HCT116 (cell line): ENCODE data around the gene INSR. TPM values are rescaled to one million over a fixed set of nuclear protein-coding genes. Genes with fewer than 3 reads are reported as not detected.

Experiments
- ATAC-seq: fragments of 200-7000 bp; cut with Tn5 transposase; 2 replicates; pipeline ENCODE4 v1.9.1; 2020; ENCODE audit warnings: mild to moderate bottlenecking, moderate library complexity
- BruUV-seq: library from RNA; stranded (reverse); fragments of 400-500 nt; replicated peaks from 2 replicates; lab custom pipeline; 2021; lab: Mats Ljungman, UMichigan
- CTCF ChIA-PET: fragments of 300-600 bp; sonication (Branson Sonifier 250); formaldehyde crosslinking; loops from one replicate; lab custom pipeline; 2021; ENCODE audit warnings: antibody characterized with exemption; lab: Charles Lee
- POLR2A ChIA-PET: fragments of 300-600, 350-600 bp; sonication (Branson Sonifier 250); formaldehyde crosslinking; loops from one replicate; lab custom pipeline; 2021; ENCODE audit warnings: antibody characterized with exemption; lab: Charles Lee
- RAD21 ChIA-PET, 2 experiments: fragments of 300-600 bp; sonication (Branson Sonifier 250); formaldehyde crosslinking; loops; one replicate each; lab custom pipeline; 2023; ENCODE audit warnings: low total read pairs in 2 of 2; ENCODE audit not compliant: uncharacterized antibody in 2 of 2, unreplicated experiment in 2 of 2, low non-redundant PET in 1 of 2; lab: Charles Lee
- DNase-seq: peaks from one replicate; pipeline ENCODE4 v3.0.0-alpha.2; 2010; ENCODE audit warnings: low read depth, low spot score
- H2AFZ ChIP-seq: fragments of 200-600 bp; shearing (Covaris generic), sonication (generic); 2 replicates; pipeline ENCODE4 v1.6.1; 2017; ENCODE audit warnings: low read depth, mixed run types, mixed read lengths, antibody characterized with exemption, low read length; ENCODE audit not compliant: poor library complexity, severe bottlenecking
- H3K27ac ChIP-seq: 2 replicates; pipeline ENCODE4 v1.5.1; 2012; ENCODE audit warnings: low read depth, low read length
- H3K27me3 ChIP-seq: fragments of 200-600 bp; sonication (generic); 2 replicates; pipeline ENCODE4 v1.6.1; 2016; ENCODE audit warnings: mixed run types, low read length, mixed read lengths; ENCODE audit not compliant: insufficient read depth
- H3K36me3 ChIP-seq, 2 experiments: fragments of 200-500 bp in 1 of 2; fragments of 200-600 bp in 1 of 2; sonication (Bioruptor generic) in 1 of 2; sonication (generic) in 1 of 2; 2 replicates each; pipeline versions ENCODE4 v1.5.1 to v1.6.1; 2014 to 2016; ENCODE audit warnings: low read length in 2 of 2, inconsistent platforms in 1 of 2, mixed read lengths in 1 of 2, mixed run types in 1 of 2; ENCODE audit not compliant: insufficient read depth in 2 of 2, control insufficient read depth in 1 of 2
- H3K4me1 ChIP-seq, 2 experiments: fragments of 200-600 bp in 1 of 2; sonication (generic) in 1 of 2; 2 replicates each; pipeline versions ENCODE4 v1.5.1 to v1.6.1; 2012 to 2017; ENCODE audit warnings: low read length in 2 of 2, inconsistent platforms in 1 of 2, mild to moderate bottlenecking in 1 of 2, mixed read lengths in 1 of 2, mixed run types in 1 of 2, moderate library complexity in 1 of 2; ENCODE audit not compliant: insufficient read depth in 2 of 2, control insufficient read depth in 1 of 2
- H3K4me2 ChIP-seq: fragments of 200-600 bp; sonication (generic); 2 replicates; pipeline ENCODE4 v1.6.1; 2017; ENCODE audit warnings: mixed run types, low read length, mixed read lengths
- H3K4me3 ChIP-seq, 2 experiments: fragments of 200-600 bp in 1 of 2; sonication (generic) in 1 of 2; replicated peaks in 1 of 2; 2 replicates each; pipeline ENCODE4 v1.5.1; 2011 to 2016; ENCODE audit warnings: low read length in 2 of 2, control low read depth in 1 of 2, low read depth in 1 of 2, mild to moderate bottlenecking in 1 of 2, mixed read lengths in 1 of 2, mixed run types in 1 of 2
- H3K79me2 ChIP-seq: fragments of 200-600 bp; sonication (generic); 2 replicates; pipeline ENCODE4 v1.6.1; 2017; ENCODE audit warnings: mild to moderate bottlenecking, mixed run types, low read length, moderate library complexity, mixed read lengths; ENCODE audit not compliant: insufficient read depth
- H3K9ac ChIP-seq: fragments of 200-600 bp; sonication (generic); 2 replicates; pipeline ENCODE4 v1.6.1; 2016; ENCODE audit warnings: low read length, mixed read lengths
- H3K9me2 ChIP-seq: fragments of 200-600 bp; sonication (generic), shearing (Covaris generic); 2 replicates; pipeline ENCODE4 v1.6.1; 2017; ENCODE audit warnings: mixed run types, mild to moderate bottlenecking, moderate library complexity; ENCODE audit not compliant: insufficient read depth
- H3K9me3 ChIP-seq, 2 experiments: fragments of 200-500 bp in 1 of 2; fragments of 200-600 bp in 1 of 2; sonication (Bioruptor generic) in 1 of 2; sonication (generic) in 1 of 2; 2 replicates each; pipeline ENCODE4 v1.6.1; 2014 to 2017; ENCODE audit warnings: low read length in 2 of 2, mixed read lengths in 2 of 2, inconsistent platforms in 1 of 2, low read depth in 1 of 2, mild to moderate bottlenecking in 1 of 2, mixed run types in 1 of 2, moderate library complexity in 1 of 2; ENCODE audit not compliant: control insufficient read depth in 1 of 2, insufficient read depth in 1 of 2
- H4K20me1 ChIP-seq: fragments of 200-600 bp; sonication (generic), shearing (Covaris generic); 2 replicates; pipeline ENCODE4 v1.6.1; 2017; ENCODE audit warnings: mixed run types, mild to moderate bottlenecking, moderate library complexity; ENCODE audit not compliant: insufficient read depth
- ATF3 ChIP-seq: IDR thresholded peaks from 2 replicates; pipeline ENCODE4 v1.6.1; 2012
- CBX3 ChIP-seq: IDR thresholded peaks from 2 replicates; pipeline ENCODE4 v1.6.1; 2012; ENCODE audit warnings: low read depth
- CEBPB ChIP-seq: IDR thresholded peaks from 2 replicates; pipeline ENCODE4 v1.6.1; 2012; ENCODE audit warnings: low read depth
- EGR1 ChIP-seq: IDR thresholded peaks from 2 replicates; pipeline ENCODE4 v1.6.1; 2012; ENCODE audit warnings: low read depth
- ELF1 ChIP-seq: IDR thresholded peaks from 2 replicates; pipeline ENCODE4 v1.6.1; 2012; ENCODE audit warnings: low read depth, borderline replicate concordance
- EZH2phosphoT487 ChIP-seq: fragments of 200-600 bp; IDR thresholded peaks from 2 replicates; pipeline ENCODE4 v1.6.1; 2018; ENCODE audit warnings: antibody characterized with exemption, borderline replicate concordance
- FOSL1 ChIP-seq: IDR thresholded peaks from 2 replicates; pipeline ENCODE4 v1.6.1; 2012; ENCODE audit warnings: low read depth
- MAX ChIP-seq: IDR thresholded peaks from 2 replicates; pipeline ENCODE4 v1.6.1; 2012
- POLR2AphosphoS5 ChIP-seq: IDR thresholded peaks from 2 replicates; pipeline ENCODE4 v1.6.1; 2011; ENCODE audit warnings: mild to moderate bottlenecking, low read depth, low read length, moderate library complexity
- RAD21 ChIP-seq: IDR thresholded peaks from 2 replicates; pipeline ENCODE4 v1.6.1; 2012; ENCODE audit warnings: low read depth, mild to moderate bottlenecking
- REST ChIP-seq: IDR thresholded peaks from 2 replicates; pipeline ENCODE4 v1.6.1; 2012; ENCODE audit warnings: low read depth
- SP1 ChIP-seq: IDR thresholded peaks from 2 replicates; pipeline ENCODE4 v1.6.1; 2012; ENCODE audit warnings: low read depth
- SRF ChIP-seq: IDR thresholded peaks from 2 replicates; pipeline ENCODE4 v1.6.1; 2012; ENCODE audit warnings: low read depth
- YY1 ChIP-seq: IDR thresholded peaks from 2 replicates; pipeline ENCODE4 v1.6.1; 2011; ENCODE audit warnings: low read length, low read depth, moderate library complexity, mild to moderate bottlenecking; ENCODE audit not compliant: insufficient replicate concordance; ENCODE audit errors: extremely low read depth
- ZBTB33 ChIP-seq: IDR thresholded peaks from 2 replicates; pipeline ENCODE4 v1.6.1; 2011; ENCODE audit warnings: mild to moderate bottlenecking, low read length, moderate library complexity; ENCODE audit not compliant: insufficient replicate concordance; ENCODE audit errors: extremely low read depth
- ZFX ChIP-seq: fragments of 450-650 bp; IDR thresholded peaks from 2 replicates; pipeline ENCODE4 v1.6.1; 2017
- ZNF274 ChIP-seq: fragments of 200-500 bp; sonication (Bioruptor generic); IDR thresholded peaks from 2 replicates; pipeline ENCODE4 v1.6.1; 2014; ENCODE audit warnings: mild to moderate bottlenecking, low read depth, low read length, inconsistent platforms
- intact Hi-C: fragments of 100-400 bp; cut with micrococcal nuclease; formaldehyde crosslinking; loops from 2 replicates; pipeline ENCODE4 v1.10.0; 2022
- total RNA-seq: library from RNA; stranded (reverse); gene quantifications from one replicate; pipeline ENCODE4 v1.2.1, GENCODE V29; 2021; ENCODE audit not compliant: unreplicated experiment

Gene INSR
- total RNA-seq, 1 experiment from 2014 or later: 25.4 TPM

- no peak overlapping the region for H3K4me3 ChIP-seq
- no TSS peak for BruUV-seq
- H3K9me2 ChIP-seq: no peaks in the 10 kb centered on the region
- intact Hi-C loops: no loop called here
- no peak overlapping the region for H3K4me2 ChIP-seq
- H3K4me1 ChIP-seq: peaks cover 3 to 7% of the 10 kb centered on the region in 2 experiments; a peak in 3 of 4 replicates
- no peaks in the 10 kb centered on the region for H3K27me3 ChIP-seq
- DNase-seq (no peak), ATAC-seq (no peak)
- no peak overlapping the region for H3K9ac ChIP-seq
- peaks cover 6% of the 10 kb centered on the region for H3K79me2 ChIP-seq
- ChIA-PET CTCF (no interaction called here), RAD21 (no interaction called here), POLR2A (no interaction called here)
- no peaks in the 10 kb centered on the region for H4K20me1 ChIP-seq
- H3K27ac ChIP-seq: no peak overlapping the region
- no peak for TF ChIP-seq EGR1
- no peaks in the 10 kb centered on the region for H3K36me3 ChIP-seq
- no peaks in the 10 kb centered on the region for H3K9me3 ChIP-seq
- no peak overlapping the region for H2AFZ ChIP-seq
Measured at GRCh38 chr19:7288131-7288530, 6.1 kb downstream of the INSR start.

GRCh38 chr19:7287722-7288121, 6.5 kb downstream of the INSR start:
- BruUV-seq: no TSS peak
- peaks cover 3% of the 10 kb centered on the region in 2 experiments; a peak in 3 of 4 replicates for H3K4me1 ChIP-seq
- ChIA-PET RAD21 (no interaction called here), CTCF (no interaction called here), POLR2A (no interaction called here)
- intact Hi-C loops: no loop called here
- peaks cover 4% of the 10 kb centered on the region for H3K79me2 ChIP-seq
- no peak overlapping the region for H2AFZ ChIP-seq
- DNase-seq (no peak), ATAC-seq (no peak)
- no peaks in the 10 kb centered on the region for H4K20me1 ChIP-seq
- H3K9me2 ChIP-seq: no peaks in the 10 kb centered on the region
- no peak overlapping the region for H3K4me3 ChIP-seq
- no peaks in the 10 kb centered on the region for H3K36me3 ChIP-seq
- H3K27ac ChIP-seq: no peak overlapping the region
- H3K9me3 ChIP-seq: no peaks in the 10 kb centered on the region
- no peaks in the 10 kb centered on the region for H3K27me3 ChIP-seq
- no peak overlapping the region for H3K9ac ChIP-seq
- H3K4me2 ChIP-seq: no peak overlapping the region
- TF ChIP-seq YY1: no peak
- no peak for TF ChIP-seq SP1
- no peak for TF ChIP-seq POLR2AphosphoS5
- no peak for TF ChIP-seq MAX
- no peak for TF ChIP-seq SRF
- TF ChIP-seq CBX3: no peak
- no peak for TF ChIP-seq ATF3
- no peak for TF ChIP-seq REST
- TF ChIP-seq EZH2phosphoT487: no peak
- TF ChIP-seq CEBPB: no peak
- no peak for TF ChIP-seq FOSL1
- no peak for TF ChIP-seq ZNF274
- no peak for TF ChIP-seq ZBTB33
- TF ChIP-seq ZFX: no peak
- TF ChIP-seq ELF1: no peak
- no peak for TF ChIP-seq RAD21
